Activated CD4-positive, alpha-beta T cell treated with anti-CD3 and anti-CD28 coated beads for 4 hours (primary cell): ENCODE measurements around the gene CACTIN.
A peak's percentile ranks its signal among the peaks of the same experiment; 100 is the strongest.

Experiments
- DNase-seq, 2 donors: peaks; one replicate each; pipeline ENCODE4 v3.0.0-alpha.2; 2020

Gene CACTIN

GRCh38 chr19:3608079-3608641, 18.4 kb downstream of the CACTIN start:
- DNase-seq = no peak

- no peak for DNase-seq
These were observed 19.1 kb downstream of the CACTIN start for GRCh38 chr19:3607303-3608078.

GRCh38 chr19:3606690-3607289, 19.8 kb downstream of the CACTIN start, which contains the start of gene TBXA2R:
Gene TBXA2R, minus strand, starts transcription at chr19:3606875. Its CDS starts 6,241 bp downstream, at chr19:3600634.
- peak; percentile 44 to 51 for DNase-seq

GRCh38 chr19:3606174-3606689, 20.4 kb downstream of the CACTIN start:
- DNase-seq = no peak

GRCh38 chr19:3605770-3606169, 20.8 kb downstream of the CACTIN start:
- no peak for DNase-seq

- no peak for DNase-seq
These were observed 21.2 kb downstream of the CACTIN start for GRCh38 chr19:3605361-3605760.

- DNase-seq = no peak
These were observed 21.6 kb downstream of the CACTIN start for GRCh38 chr19:3604987-3605343.

GRCh38 chr19:3604227-3604986, 22.2 kb downstream of the CACTIN start:
- DNase-seq = no peak

GRCh38 chr19:3603121-3603811, 23.3 kb downstream of the CACTIN start:
- no peak for DNase-seq

- DNase-seq = no peak
These were observed 25.6 kb downstream of the CACTIN start for GRCh38 chr19:3601021-3601420.

GRCh38 chr19:3599776-3600187, 26.8 kb downstream of the CACTIN start:
- no peak for DNase-seq

- DNase-seq = no peak
These were observed 31.0 kb downstream of the CACTIN start for GRCh38 chr19:3595521-3596061.

- no peak for DNase-seq
These were observed 33.4 kb downstream of the CACTIN start for GRCh38 chr19:3593156-3593555.

GRCh38 chr19:3591876-3592613, 34.5 kb downstream of the CACTIN start:
- DNase-seq = no peak

- DNase-seq = no peak
These were observed 35.5 kb downstream of the CACTIN start for GRCh38 chr19:3590991-3591659.

- DNase-seq = no peak
These were observed 36.6 kb downstream of the CACTIN start for GRCh38 chr19:3589949-3590348.

- no peak for DNase-seq
These were observed 37.2 kb downstream of the CACTIN start for GRCh38 chr19:3589439-3589838.

GRCh38 chr19:3586707-3587346, 39.8 kb downstream of the CACTIN start:
- no peak for DNase-seq

- peak; percentile 45 to 50 for DNase-seq
These were observed 40.4 kb downstream of the CACTIN start for GRCh38 chr19:3586127-3586626.
